K562 (cell line): ENCODE measurements around the gene SMARCC1. TPM values are rescaled to one million over a fixed set of nuclear protein-coding genes. Genes with fewer than 3 reads are reported as not detected.

Experiments used
- ATAC-seq: fragments of 200-7000 bp; cut with Tn5 transposase; 3 replicates; pipeline ENCODE4 v1.9.1; 2020; ENCODE audit warnings: moderate library complexity
- BruUV-seq: library from RNA; stranded (reverse); fragments of 400-500 nt; replicated peaks from 2 replicates; lab custom pipeline; 2021; lab: Mats Ljungman, UMichigan
- CTCF ChIA-PET: fragments of 300-600 bp; formaldehyde crosslinking; extraction: SDS; loops from one replicate; lab custom pipeline; 2021; ENCODE audit warnings: low intra/inter-chr PET ratio; lab: Yijun Ruan, JAX
- POLR2A ChIA-PET: fragments of 300-600, 350-650 bp; sonication (Branson Sonifier 250); formaldehyde crosslinking; extraction: SDS; loops from one replicate; lab custom pipeline; 2021; ENCODE audit warnings: antibody characterized with exemption, inconsistent platforms; lab: Yijun Ruan, JAX
- DNase-seq, 4 experiments: peaks; one replicate each; pipeline versions ENCODE4 v3.0.0 to v3.0.0-alpha.2; 2011 to 2018; ENCODE audit warnings: low spot score in 3 of 4, mixed read lengths in 3 of 4; ENCODE audit errors: extremely low read depth in 1 of 4
- FAIRE-seq: peaks from 2 replicates; lab custom pipeline; 2011; peaks lifted over from hg19 to GRCh38; lab: Jason Lieb, UNC
- H2AFZ ChIP-seq: 2 replicates; pipeline ENCODE4 v1.6.0; 2011; ENCODE audit warnings: low read depth, low read length, control low read depth, inconsistent platforms
- H3K27ac ChIP-seq: fragments of 200-600 bp; 3 replicates; pipeline ENCODE4 v1.8.0; 2011; ENCODE audit warnings: low read depth, mild to moderate bottlenecking, control low read depth, inconsistent platforms, low read length, moderate library complexity, mixed read lengths; ENCODE audit errors: extremely low read depth
- H3K27me3 ChIP-seq, 2 experiments: fragments of 300-600 bp in 1 of 2; 2 replicates in 1 of 2; 3 replicates in 1 of 2; pipeline versions ENCODE4 v1.6.0 to v1.8.0; 2011; ENCODE audit warnings: inconsistent platforms in 2 of 2, low read length in 2 of 2, mild to moderate bottlenecking in 1 of 2, mixed read lengths in 1 of 2, moderate library complexity in 1 of 2; ENCODE audit not compliant: control insufficient read depth in 2 of 2, insufficient read depth in 2 of 2
- H3K36me3 ChIP-seq: fragments of 300-600 bp; 3 replicates; pipeline ENCODE4 v1.8.0; 2011; ENCODE audit warnings: mild to moderate bottlenecking, low read length, inconsistent platforms; ENCODE audit not compliant: control insufficient read depth, insufficient read depth
- H3K4me1 ChIP-seq, 2 experiments: fragments of 200-600 bp in 1 of 2; replicated peaks in 1 of 2; 2 replicates in 1 of 2; 3 replicates in 1 of 2; pipeline versions ENCODE4 v1.5.1 to v1.8.0; 2011; ENCODE audit warnings: inconsistent platforms in 2 of 2, low read length in 2 of 2, mild to moderate bottlenecking in 1 of 2, mixed read lengths in 1 of 2, moderate library complexity in 1 of 2; ENCODE audit not compliant: control insufficient read depth in 2 of 2, insufficient read depth in 2 of 2
- H3K4me2 ChIP-seq: 2 replicates; pipeline ENCODE4 v1.6.1; 2011; ENCODE audit warnings: low read length, control low read depth, inconsistent platforms, mixed read lengths; ENCODE audit not compliant: insufficient read depth
- H3K4me3 ChIP-seq: fragments of 200-600 bp; sonication (generic), shearing (Covaris generic); 2 replicates; pipeline ENCODE4 v1.5.1; 2016; ENCODE audit warnings: control low read depth, inconsistent platforms
- H3K79me2 ChIP-seq: fragments of 200-600 bp; 3 replicates; pipeline ENCODE4 v1.8.0; 2011; ENCODE audit warnings: low read length, inconsistent platforms; ENCODE audit not compliant: control insufficient read depth, insufficient read depth
- H3K9ac ChIP-seq, 2 experiments: 2 replicates each; pipeline versions ENCODE4 v1.6.0 to v1.6.1; 2011; ENCODE audit warnings: low read depth in 2 of 2, low read length in 2 of 2, control low read depth in 1 of 2, inconsistent platforms in 1 of 2, mild to moderate bottlenecking in 1 of 2, mixed read lengths in 1 of 2; ENCODE audit not compliant: insufficient read depth in 1 of 2
- H3K9me1 ChIP-seq: one replicate; pipeline ENCODE4 v1.6.0; 2011; ENCODE audit warnings: inconsistent platforms, mild to moderate bottlenecking, low read length, moderate library complexity; ENCODE audit not compliant: control insufficient read depth, insufficient read depth
- H3K9me3 ChIP-seq: replicated peaks from 2 replicates; pipeline ENCODE4 v1.5.1; 2011; ENCODE audit warnings: low read depth, low read length, inconsistent platforms; ENCODE audit not compliant: control insufficient read depth, insufficient read depth
- H4K20me1 ChIP-seq: replicated peaks from 2 replicates; pipeline ENCODE4 v1.6.1; 2011; ENCODE audit warnings: low read length, inconsistent platforms, mixed read lengths; ENCODE audit not compliant: control insufficient read depth, insufficient read depth
- FIP1L1 ChIP-seq: fragments of 200-400 bp; formaldehyde crosslinking; IDR thresholded peaks from 2 replicates; pipeline ENCODE4 v1.6.1; 2018; ENCODE audit warnings: mild to moderate bottlenecking, low read depth, low read length; ENCODE audit not compliant: poor library complexity, severe bottlenecking
- HIVEP1 ChIP-seq: fragments of 250-450 bp; sonication (Bioruptor Pico); IDR thresholded peaks from 2 replicates; pipeline ENCODE4 v1.4.0; 2020; ENCODE audit warnings: mild to moderate bottlenecking
- MAFF ChIP-seq: IDR thresholded peaks from 2 replicates; pipeline ENCODE4 v1.6.1; 2012; ENCODE audit warnings: low read length, improper control_type of control experiment
- MTA3 ChIP-seq: fragments of 450-650 bp; formaldehyde crosslinking; IDR thresholded peaks from 2 replicates; pipeline ENCODE4 v1.6.1; 2017; ENCODE audit warnings: mild to moderate bottlenecking, borderline replicate concordance
- NCOA6 ChIP-seq: fragments of 450-650 bp; IDR thresholded peaks from 2 replicates; pipeline ENCODE4 v1.6.1; 2017; ENCODE audit warnings: mild to moderate bottlenecking
- RBM17 ChIP-seq: fragments of 200-400 bp; formaldehyde crosslinking; IDR thresholded peaks from 2 replicates; pipeline ENCODE4 v1.6.1; 2017; ENCODE audit warnings: low read depth, mild to moderate bottlenecking, low read length, borderline replicate concordance
- SLC30A9 ChIP-seq: fragments of 250-450 bp; sonication (Bioruptor Pico); IDR thresholded peaks from 2 replicates; pipeline ENCODE4 v1.8.0; 2022; ENCODE audit warnings: mild to moderate bottlenecking, moderate library complexity
- SUPT5H ChIP-seq: fragments of 450-650 bp; IDR thresholded peaks from 2 replicates; pipeline ENCODE4 v1.6.1; 2016
- TGIF2 ChIP-seq: sonication (generic); formaldehyde crosslinking; IDR thresholded peaks from 2 replicates; pipeline ENCODE4 v1.8.1; 2022; ENCODE audit warnings: mild to moderate bottlenecking, missing genetic modification reagents, moderate library complexity
- ZNF165 ChIP-seq: fragments of 250-450 bp; sonication (Bioruptor Pico); IDR thresholded peaks from 2 replicates; pipeline ENCODE4 v1.4.0; 2020; ENCODE audit warnings: borderline replicate concordance
- ZNF239 ChIP-seq: fragments of 250-450 bp; sonication (Bioruptor Pico); IDR thresholded peaks from 2 replicates; pipeline ENCODE4 v1.4.0; 2020; ENCODE audit warnings: mild to moderate bottlenecking
- WGBS: fragments of 100-300 bp; shearing (Covaris generic); methylation state at CpG from one replicate; pipeline ENCODE4 v1.1.6; 2016; ENCODE audit warnings: low coverage, mixed read lengths; ENCODE audit not compliant: insufficient coverage; ENCODE audit errors: missing lambda C conversion rate; 5-methylcytosine and 5-hydroxymethylcytosine counted together
- in situ Hi-C: fragments of 300-500 bp; cut with MboI; formaldehyde crosslinking; loops from 4 replicates; pipeline ENCODE4 v1.15.0; 2018; ENCODE audit warnings: inconsistent platforms, mixed read lengths
- intact Hi-C: fragments of 100-400 bp; cut with micrococcal nuclease; formaldehyde crosslinking; loops from 2 replicates; pipeline ENCODE4 v1.14.2; 2022
- polyA plus RNA-seq, 8 experiments: library from polyadenylated mRNA; depleted of rRNA in 4 of 8; stranded (reverse) in 5 of 8; unstranded in 3 of 8; fragments of >200 nt; fragmentation: Nextera tagmentation in 2 of 8; fragmentation: Illumina TruSeq in 1 of 8; extraction: Ambion mirVana in 2 of 8; extraction: Trizol in 1 of 8; gene quantifications; 2 replicates each; pipeline versions ENCODE4 v1.2.1 to v1.2.3, GENCODE V29; 2011 to 2014; ENCODE audit warnings: inconsistent platforms in 1 of 8, missing spikeins in 1 of 8
- total RNA-seq, 7 experiments: library from RNA; depleted of rRNA in 6 of 7; stranded (reverse); fragments of >200 nt in 6 of 7; fragmentation: Illumina TruSeq in 2 of 7; extraction: Trizol in 2 of 7; gene quantifications; 2 replicates each; pipeline versions ENCODE4 v1.2.1 to v1.2.3, GENCODE V29; 2011 to 2021; ENCODE audit warnings: low replicate concordance in 1 of 7

SMARCC1 gene
- total and polyA plus RNA-seq, 9 of the 15 experiments (the other 6 are each of a cell fraction or from before 2014, with no cell fraction given), result 20.7 to 199 (median 66.0) TPM

- H3K4me2 ChIP-seq, result no peak overlapping the region
- BruUV-seq, result TSS peak; percentile 6
- H3K36me3 ChIP-seq, result peaks cover 86% of the 10 kb centered on the region
- 81% methylated on average over 1 of the region's 1 CpG for WGBS
- H3K9me1 ChIP-seq, result no peaks in the 10 kb centered on the region
- no peak overlapping the region for H3K27ac ChIP-seq
- CTCF ChIA-PET, result no interaction called here
- DNase-seq, result no peak
- no peak overlapping the region for H3K4me3 ChIP-seq
- no peak for ATAC-seq
- no peaks in the 10 kb centered on the region for H3K4me1 ChIP-seq
- no peaks in the 10 kb centered on the region for H4K20me1 ChIP-seq
- FAIRE-seq, result no peak
- intact Hi-C loops (no loop called here), in situ Hi-C loops (no loop called here)
- no peaks in the 10 kb centered on the region for H3K9me3 ChIP-seq
- no peak overlapping the region for H2AFZ ChIP-seq
- H3K79me2 ChIP-seq, result peaks cover 3% of the 10 kb centered on the region; the same call in 1 of the 3 replicates
- no peak overlapping the region for H3K9ac ChIP-seq
- H3K27me3 ChIP-seq, result no peaks in the 10 kb centered on the region
- POLR2A ChIA-PET, result interaction anchor here (0.6 kb wide), 1 partner anchor 19 kb away, joined by 3 read pairs; no protein-coding TSS in a partner anchor
- no peak for TF ChIP-seq ZNF165 (CRISPR knock-in tag)
- TF ChIP-seq NCOA6, result no peak
These were observed 146.2 kb downstream of the SMARCC1 start for GRCh38 chr3:47635536-47635935.

GRCh38 chr3:47634996-47635395 is 146.7 kb downstream of the SMARCC1 start:
- Histone ChIP-seq H4K20me1 (no peaks in the 10 kb centered on the region), H3K4me2 (no peak overlapping the region), H3K27ac (no peak overlapping the region), H3K27me3 (no peaks in the 10 kb centered on the region), H2AFZ (no peak overlapping the region), H3K9me1 (no peaks in the 10 kb centered on the region), H3K36me3 (peaks cover 90% of the 10 kb centered on the region), H3K79me2 (peaks cover 3% of the 10 kb centered on the region; the same call in 1 of the 3 replicates), H3K4me1 (no peaks in the 10 kb centered on the region), H3K9ac (no peak overlapping the region), H3K4me3 (no peak overlapping the region), H3K9me3 (no peaks in the 10 kb centered on the region)
- DNase-seq (no peak), FAIRE-seq (no peak), ATAC-seq (no peak)
- ChIA-PET POLR2A (interaction anchor here (0.6 kb wide), 1 partner anchor 20 kb away, joined by 3 read pairs; no protein-coding TSS in a partner anchor), CTCF (no interaction called here)
- intact Hi-C loops, result no loop called here
- in situ Hi-C loops, result no loop called here
- TF ChIP-seq MTA3, result no peak
- TF ChIP-seq MAFF, result no peak
- no peak for TF ChIP-seq HIVEP1
- no peak for TF ChIP-seq ZNF239 (CRISPR knock-in tag)
- no peak for TF ChIP-seq TGIF2
- TF ChIP-seq SLC30A9 (CRISPR knock-in tag), result no peak
- TF ChIP-seq FIP1L1, result no peak
- no peak for TF ChIP-seq RBM17
- TF ChIP-seq SUPT5H, result no peak
- no TSS peak for BruUV-seq
- 85% methylated on average over 6 of the region's 6 CpGs for WGBS
